Astrocyte (in vitro differentiated cells and primary cell): ENCODE measurements around the gene COA8. TPM values are rescaled to one million over a fixed set of nuclear protein-coding genes. Genes with fewer than 3 reads are reported as not detected.

Experiments
- DNase-seq: peaks from one replicate; pipeline ENCODE4 v3.0.0-alpha.2; 2010; ENCODE audit warnings: low read depth
- FAIRE-seq: peaks from 2 replicates; lab custom pipeline; 2011; peaks lifted over from hg19 to GRCh38; lab: Jason Lieb, UNC
- H2AFZ ChIP-seq: 2 replicates; pipeline ENCODE4 v1.6.0; 2012; ENCODE audit warnings: low read depth, low read length, inconsistent platforms
- H3K27ac ChIP-seq: 2 replicates; pipeline ENCODE4 v1.5.1; 2011; ENCODE audit warnings: low read depth, low read length, inconsistent platforms
- H3K27me3 ChIP-seq: 2 replicates; pipeline ENCODE4 v1.6.0; 2011; ENCODE audit warnings: low read length, inconsistent platforms; ENCODE audit not compliant: insufficient read depth
- H3K36me3 ChIP-seq: 2 replicates; pipeline ENCODE4 v1.5.1; 2011; ENCODE audit warnings: low read length, inconsistent platforms; ENCODE audit not compliant: insufficient read depth
- H3K4me1 ChIP-seq: 2 replicates; pipeline ENCODE4 v1.5.1; 2011; ENCODE audit warnings: low read length, inconsistent platforms; ENCODE audit not compliant: insufficient read depth
- H3K4me2 ChIP-seq: 2 replicates; pipeline ENCODE4 v1.6.0; 2012; ENCODE audit warnings: low read length, inconsistent platforms
- H3K4me3 ChIP-seq: 2 replicates; pipeline ENCODE4 v1.5.1; 2011; ENCODE audit warnings: low read depth, mild to moderate bottlenecking, low read length, inconsistent platforms; ENCODE audit not compliant: insufficient read depth
- H3K79me2 ChIP-seq: 2 replicates; pipeline ENCODE4 v1.6.0; 2012; ENCODE audit warnings: mild to moderate bottlenecking, low read length, inconsistent platforms; ENCODE audit not compliant: insufficient read depth
- H3K9ac ChIP-seq: 2 replicates; pipeline ENCODE4 v1.6.0; 2012; ENCODE audit warnings: mild to moderate bottlenecking, low read length, inconsistent platforms
- H3K9me3 ChIP-seq: 2 replicates; pipeline ENCODE4 v1.5.1; 2012; ENCODE audit warnings: low read depth, mild to moderate bottlenecking, low read length, inconsistent platforms; ENCODE audit not compliant: insufficient read depth
- H4K20me1 ChIP-seq: 2 replicates; pipeline ENCODE4 v1.6.0; 2012; ENCODE audit warnings: low read length, inconsistent platforms; ENCODE audit not compliant: insufficient read depth
- H3K27ac Mint-ChIP-seq: one replicate; pipeline ENCODE4 v1.8.0; 2021; ENCODE audit warnings: mild to moderate bottlenecking, mixed read lengths; ENCODE audit not compliant: unreplicated experiment
- H3K27me3 Mint-ChIP-seq: one replicate; pipeline ENCODE4 v1.8.0; 2021; ENCODE audit warnings: low read depth, mixed read lengths; ENCODE audit not compliant: unreplicated experiment
- H3K36me3 Mint-ChIP-seq: one replicate; pipeline ENCODE4 v1.8.0; 2021; ENCODE audit warnings: low read depth, mixed read lengths; ENCODE audit not compliant: unreplicated experiment
- H3K4me1 Mint-ChIP-seq: one replicate; pipeline ENCODE4 v1.8.0; 2021; ENCODE audit warnings: low read depth, mixed read lengths; ENCODE audit not compliant: unreplicated experiment
- H3K4me3 Mint-ChIP-seq: one replicate; pipeline ENCODE4 v1.8.0; 2021; ENCODE audit warnings: mild to moderate bottlenecking, moderate library complexity, mixed read lengths; ENCODE audit not compliant: unreplicated experiment
- H3K9me3 Mint-ChIP-seq: one replicate; pipeline ENCODE4 v1.8.0; 2021; ENCODE audit warnings: mild to moderate bottlenecking, mixed read lengths; ENCODE audit not compliant: unreplicated experiment
- EZH2 ChIP-seq: IDR thresholded peaks from 2 replicates; pipeline ENCODE4 v1.6.1; 2012; ENCODE audit warnings: mild to moderate bottlenecking, low read length, inconsistent platforms; ENCODE audit not compliant: insufficient read depth
- total RNA-seq: library from RNA; stranded (reverse); gene quantifications from 2 replicates; pipeline ENCODE4 v1.2.1, GENCODE V29; 2021
- TF ChIP-seq, protein P1 (sequence below): IDR thresholded peaks from 2 replicates; pipeline ENCODE4 v1.5.1; 2011; ENCODE audit warnings: low read depth, mild to moderate bottlenecking, inconsistent platforms, low read length, moderate library complexity; ENCODE audit not compliant: insufficient read depth

COA8 gene
- total RNA-seq, 1 donor from 2014 or later = 56.2 TPM

DNA sequence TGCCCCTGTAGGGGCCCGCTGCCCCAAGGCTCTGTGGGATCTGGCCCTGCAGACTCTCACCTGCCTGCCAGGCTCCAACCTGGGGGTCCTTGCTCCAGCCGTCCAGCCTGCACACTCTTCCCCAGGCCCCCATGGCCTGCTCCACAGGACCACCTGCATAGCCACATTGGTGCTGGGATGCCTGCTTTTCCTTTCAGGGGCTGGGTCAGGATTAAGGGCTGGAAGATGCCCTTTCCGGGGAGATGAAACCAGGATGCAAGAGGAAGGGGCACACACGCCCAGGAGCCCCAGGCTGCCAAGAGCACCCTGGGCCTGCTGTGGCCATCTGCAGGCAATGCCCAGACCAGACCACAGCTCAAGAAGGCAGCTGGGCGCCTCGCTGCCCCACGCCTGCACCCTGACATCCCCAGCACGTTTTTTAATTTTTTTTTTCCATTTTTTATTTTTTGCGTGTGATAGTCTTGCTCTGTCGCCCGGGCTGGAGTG lies 15.3 kb upstream of the COA8 start:
- Mint-ChIP-seq H3K9me3 (no peaks in the 10 kb centered on the region), H3K27ac (no peak overlapping the region), H3K27me3 (no peaks in the 10 kb centered on the region), H3K36me3 (peaks cover 2% of the 10 kb centered on the region), H3K4me3 (no peak overlapping the region), H3K4me1 (peaks cover 6% of the 10 kb centered on the region)
- no peak overlapping the region for H3K9ac ChIP-seq
- no peak overlapping the region for H2AFZ ChIP-seq
- peaks cover 25% of the 10 kb centered on the region for H4K20me1 ChIP-seq
- no peak overlapping the region for H3K4me3 ChIP-seq
- no peaks in the 10 kb centered on the region for H3K36me3 ChIP-seq
- H3K79me2 ChIP-seq = no peaks in the 10 kb centered on the region
- peaks cover 12% of the 10 kb centered on the region for H3K4me1 ChIP-seq
- TF ChIP-seq EZH2 = no peak
- TF ChIP-seq, protein P1, sequence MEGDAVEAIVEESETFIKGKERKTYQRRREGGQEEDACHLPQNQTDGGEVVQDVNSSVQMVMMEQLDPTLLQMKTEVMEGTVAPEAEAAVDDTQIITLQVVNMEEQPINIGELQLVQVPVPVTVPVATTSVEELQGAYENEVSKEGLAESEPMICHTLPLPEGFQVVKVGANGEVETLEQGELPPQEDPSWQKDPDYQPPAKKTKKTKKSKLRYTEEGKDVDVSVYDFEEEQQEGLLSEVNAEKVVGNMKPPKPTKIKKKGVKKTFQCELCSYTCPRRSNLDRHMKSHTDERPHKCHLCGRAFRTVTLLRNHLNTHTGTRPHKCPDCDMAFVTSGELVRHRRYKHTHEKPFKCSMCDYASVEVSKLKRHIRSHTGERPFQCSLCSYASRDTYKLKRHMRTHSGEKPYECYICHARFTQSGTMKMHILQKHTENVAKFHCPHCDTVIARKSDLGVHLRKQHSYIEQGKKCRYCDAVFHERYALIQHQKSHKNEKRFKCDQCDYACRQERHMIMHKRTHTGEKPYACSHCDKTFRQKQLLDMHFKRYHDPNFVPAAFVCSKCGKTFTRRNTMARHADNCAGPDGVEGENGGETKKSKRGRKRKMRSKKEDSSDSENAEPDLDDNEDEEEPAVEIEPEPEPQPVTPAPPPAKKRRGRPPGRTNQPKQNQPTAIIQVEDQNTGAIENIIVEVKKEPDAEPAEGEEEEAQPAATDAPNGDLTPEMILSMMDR = no peak
- H3K9me3 ChIP-seq = no peaks in the 10 kb centered on the region
- H3K4me2 ChIP-seq = no peak overlapping the region
- DNase-seq (no peak), FAIRE-seq (no peak)
- no peaks in the 10 kb centered on the region for H3K27me3 ChIP-seq
- H3K27ac ChIP-seq = no peak overlapping the region

DNA sequence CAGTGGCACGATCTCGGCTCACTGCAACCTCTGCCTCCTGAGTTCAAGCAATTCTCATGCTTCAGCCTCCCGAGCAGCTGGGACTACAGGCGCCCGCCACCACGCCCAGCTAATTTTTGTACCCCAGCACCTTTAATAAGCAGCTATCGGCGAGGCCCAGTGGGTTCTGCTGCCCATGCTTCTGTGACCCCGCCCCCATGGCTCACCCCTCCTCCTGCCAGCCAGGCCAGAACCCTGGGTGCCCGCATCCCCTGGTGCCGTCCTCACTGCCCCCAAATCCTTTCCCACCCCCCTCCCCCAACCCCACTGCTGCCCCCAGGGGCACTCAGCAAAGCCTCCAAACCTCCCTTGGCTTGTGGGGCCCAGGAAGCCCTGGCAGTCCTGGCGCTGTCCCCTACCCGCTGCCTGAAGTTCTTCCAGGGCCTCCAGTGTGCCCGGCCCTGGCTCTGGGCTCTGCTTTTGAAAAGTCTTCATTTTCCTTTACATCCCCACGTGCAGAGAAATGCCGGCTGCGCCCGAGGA lies 14.8 kb upstream of the COA8 start:
- no peak overlapping the region for H3K9ac ChIP-seq
- no peak for FAIRE-seq
- H3K4me3 ChIP-seq = no peak overlapping the region
- peaks cover 7% of the 10 kb centered on the region for H3K4me1 Mint-ChIP-seq
- H3K4me2 ChIP-seq = no peak overlapping the region
- no peaks in the 10 kb centered on the region for H3K27me3 Mint-ChIP-seq
- H3K79me2 ChIP-seq = no peaks in the 10 kb centered on the region
- no peaks in the 10 kb centered on the region for H3K9me3 ChIP-seq
- H3K27me3 ChIP-seq = no peaks in the 10 kb centered on the region
- peaks cover 10% of the 10 kb centered on the region for H3K4me1 ChIP-seq
- no peak for DNase-seq
- peaks cover 2% of the 10 kb centered on the region for H3K36me3 Mint-ChIP-seq
- no peak for TF ChIP-seq EZH2
- TF ChIP-seq, protein P1 = no peak
- H4K20me1 ChIP-seq = peaks cover 30% of the 10 kb centered on the region
- no peaks in the 10 kb centered on the region for H3K9me3 Mint-ChIP-seq
- H3K36me3 ChIP-seq = no peaks in the 10 kb centered on the region
- no peak overlapping the region for H2AFZ ChIP-seq
- no peak overlapping the region for H3K27ac Mint-ChIP-seq
- H3K4me3 Mint-ChIP-seq = no peak overlapping the region
- H3K27ac ChIP-seq = no peak overlapping the region
